Hepatocyte (in vitro differentiated cells): Measurements from ENCODE around the gene SHROOM3.

ENCODE experiments used
- CTCF ChIP-seq: fragments of 200-600 bp; sonication (generic); IDR thresholded peaks from 2 replicates; pipeline ENCODE4 v1.5.1; 2016; ENCODE audit warnings: antibody characterized with exemption, mild to moderate bottlenecking; ENCODE audit not compliant: poor library complexity
- EZH2 ChIP-seq: fragments of 200-600 bp; sonication (generic); IDR thresholded peaks from 2 replicates; pipeline ENCODE4 v1.6.1; 2016; ENCODE audit warnings: antibody characterized with exemption, mild to moderate bottlenecking, borderline replicate concordance

GRCh38 chr4:76611616-76612207, 176.7 kb downstream of the SHROOM3 start:
- no peak for TF ChIP-seq CTCF
- TF ChIP-seq EZH2: no peak
